Mesenchymal stem cell (in vitro differentiated cells and primary cell): ENCODE data around the gene SRSF3.
A peak's percentile ranks its signal among the peaks of the same experiment; 100 is the strongest.
"Not testable (repeated sequence)": the region's sequence is repeated elsewhere in the genome, so short reads cannot be mapped to it uniquely, and the experiment has no call there.

Experiments used
- DNase-seq: peaks from one replicate; pipeline ENCODE4 v3.0.0-alpha.2; 2013
- H2AFZ ChIP-seq: one replicate; pipeline ENCODE4 v1.6.1; 2013; ENCODE audit warnings: low read depth, mild to moderate bottlenecking, control low read depth, inconsistent platforms, low read length, moderate library complexity
- H2AK5ac ChIP-seq: 2 replicates; pipeline ENCODE4 v1.6.1; 2013; ENCODE audit warnings: low read length, moderate library complexity, mild to moderate bottlenecking, inconsistent platforms; ENCODE audit not compliant: severe bottlenecking
- H2BK120ac ChIP-seq: one replicate; pipeline ENCODE4 v1.6.1; 2013; ENCODE audit warnings: low read depth, mild to moderate bottlenecking, inconsistent platforms, low read length, moderate library complexity
- H2BK12ac ChIP-seq, 2 experiments: one replicate each; pipeline ENCODE4 v1.6.1; 2013; ENCODE audit warnings: inconsistent platforms in 2 of 2, low read length in 2 of 2, mild to moderate bottlenecking in 2 of 2, moderate library complexity in 2 of 2, control low read depth in 1 of 2
- H2BK15ac ChIP-seq: one replicate; pipeline ENCODE4 v1.6.1; 2013; ENCODE audit warnings: mild to moderate bottlenecking, low read depth, inconsistent platforms; ENCODE audit not compliant: poor library complexity, severe bottlenecking
- H2BK5ac ChIP-seq: 2 replicates; pipeline ENCODE4 v1.6.1; 2013; ENCODE audit warnings: low read depth, mild to moderate bottlenecking, low read length, control low read depth, inconsistent platforms; ENCODE audit not compliant: poor library complexity, severe bottlenecking
- H3K14ac ChIP-seq, 2 experiments: one replicate each; pipeline ENCODE4 v1.6.1; 2013; ENCODE audit warnings: inconsistent platforms in 2 of 2, low read length in 2 of 2, control low read depth in 1 of 2, mild to moderate bottlenecking in 1 of 2, moderate library complexity in 1 of 2
- H3K18ac ChIP-seq, 2 experiments: one replicate each; pipeline ENCODE4 v1.6.1; 2013; ENCODE audit warnings: inconsistent platforms in 2 of 2, low read length in 2 of 2, control low read depth in 1 of 2, low read depth in 1 of 2, mild to moderate bottlenecking in 1 of 2
- H3K23ac ChIP-seq, 2 experiments: one replicate each; pipeline ENCODE4 v1.6.1; 2013; ENCODE audit warnings: inconsistent platforms in 2 of 2, low read length in 2 of 2, mild to moderate bottlenecking in 2 of 2, moderate library complexity in 2 of 2, control low read depth in 1 of 2
- H3K27ac ChIP-seq: 2 replicates; pipeline ENCODE4 v1.5.1; 2013; ENCODE audit warnings: mild to moderate bottlenecking, moderate library complexity, low read length, control low read depth, inconsistent platforms; ENCODE audit not compliant: poor library complexity, severe bottlenecking
- H3K27me3 ChIP-seq, 2 experiments: 2 replicates each; pipeline versions ENCODE4 v1.6.1 to v1.7.0; 2013; ENCODE audit warnings: low read length in 2 of 2, mild to moderate bottlenecking in 2 of 2, moderate library complexity in 2 of 2, control low read depth in 1 of 2, inconsistent platforms in 1 of 2; ENCODE audit not compliant: control insufficient read depth in 1 of 2, insufficient read depth in 1 of 2
- H3K36me3 ChIP-seq, 2 experiments: 2 replicates each; pipeline versions ENCODE4 v1.6.1 to v1.7.0; 2013; ENCODE audit warnings: low read length in 2 of 2, control low read depth in 1 of 2, inconsistent platforms in 1 of 2, low read depth in 1 of 2, mild to moderate bottlenecking in 1 of 2; ENCODE audit not compliant: insufficient read depth in 2 of 2, control insufficient read depth in 1 of 2
- H3K4ac ChIP-seq, 2 experiments: one replicate each; pipeline ENCODE4 v1.6.1; 2013; ENCODE audit warnings: inconsistent platforms in 2 of 2, low read length in 2 of 2, mild to moderate bottlenecking in 2 of 2, moderate library complexity in 2 of 2, control low read depth in 1 of 2, low read depth in 1 of 2
- H3K4me1 ChIP-seq: 2 replicates; pipeline ENCODE4 v1.6.1; 2013; ENCODE audit warnings: low read depth, low read length, control low read depth; ENCODE audit not compliant: control insufficient read depth, insufficient read depth
- H3K4me2 ChIP-seq: 2 replicates; pipeline ENCODE4 v1.6.1; 2013; ENCODE audit warnings: low read length, mild to moderate bottlenecking, inconsistent platforms; ENCODE audit not compliant: poor library complexity, severe bottlenecking
- H3K4me3 ChIP-seq, 2 experiments: 2 replicates each; pipeline versions ENCODE4 v1.5.1 to v1.7.0; 2013; ENCODE audit warnings: low read length in 2 of 2, mild to moderate bottlenecking in 2 of 2, control low read depth in 1 of 2, low read depth in 1 of 2; ENCODE audit not compliant: insufficient read depth in 1 of 2
- H3K79me1 ChIP-seq: replicated peaks from 2 replicates; pipeline ENCODE4 v1.6.1; 2013; ENCODE audit warnings: mild to moderate bottlenecking, control low read depth, low read length, inconsistent platforms; ENCODE audit not compliant: poor library complexity, severe bottlenecking
- H3K9ac ChIP-seq: 2 replicates; pipeline ENCODE4 v1.7.0; 2013; ENCODE audit warnings: mild to moderate bottlenecking, low read length, moderate library complexity
- H3K9me3 ChIP-seq: 2 replicates; pipeline ENCODE4 v1.7.0; 2013; ENCODE audit warnings: mild to moderate bottlenecking, low read length; ENCODE audit not compliant: control insufficient read depth
- H4K8ac ChIP-seq: one replicate; pipeline ENCODE4 v1.6.1; 2013; ENCODE audit warnings: inconsistent platforms, mild to moderate bottlenecking, low read length, moderate library complexity
- H4K91ac ChIP-seq: one replicate; pipeline ENCODE4 v1.6.1; 2013; ENCODE audit warnings: mild to moderate bottlenecking, low read length, inconsistent platforms
- WGBS: methylation state at CpG from one replicate; pipeline ENCODE4 v1.1.7; 2013; ENCODE audit warnings: mixed read lengths; 5-methylcytosine and 5-hydroxymethylcytosine counted together

SRSF3 gene

GRCh38 chr6:36604090-36605060, 10.2 kb downstream of the SRSF3 start:
- Histone ChIP-seq H3K4me3 (no peak overlapping the region), H3K9ac (peak overlapping the region; percentile 37), H3K18ac (no peak overlapping the region), H3K9me3 (no peaks in the 10 kb centered on the region), H2BK15ac (no peak overlapping the region), H2AFZ (no peak overlapping the region), H2BK5ac (no peak overlapping the region), H2BK120ac (no peak overlapping the region), H3K4me1 (peaks cover 8% of the 10 kb centered on the region), H4K91ac (no peak overlapping the region), H2BK12ac (no peak overlapping the region), H3K79me1 (peaks cover 2% of the 10 kb centered on the region), H3K4me2 (no peak overlapping the region), H3K27me3 (no peaks in the 10 kb centered on the region), H3K14ac (no peak overlapping the region), H3K36me3 (peaks cover 36 to 97% of the 10 kb centered on the region in 2 experiments), H3K4ac (no peak overlapping the region), H2AK5ac (no peak overlapping the region), H3K23ac (no peak overlapping the region), H4K8ac (no peak overlapping the region), H3K27ac (no peak overlapping the region)
- DNase-seq: no peak
- WGBS: 95% methylated on average over 6 of the region's 6 CpGs

- WGBS: 96% methylated on average over 4 of the region's 5 CpGs
These were observed 11.0 kb downstream of the SRSF3 start for GRCh38 chr6:36605143-36605542.

GRCh38 chr6:36605560-36606391, 11.6 kb downstream of the SRSF3 start:
- Histone ChIP-seq H3K36me3 (peaks cover 37 to 94% of the 10 kb centered on the region in 2 experiments), H2AK5ac (no peak overlapping the region), H4K8ac (no peak overlapping the region), H3K9ac (peak overlapping the region; percentile 37), H4K91ac (no peak overlapping the region), H3K9me3 (no peaks in the 10 kb centered on the region), H3K18ac (no peak overlapping the region), H3K14ac (no peak overlapping the region), H3K4ac (no peak overlapping the region), H3K27me3 (no peaks in the 10 kb centered on the region), H3K23ac (no peak overlapping the region), H3K27ac (peak overlapping the region; percentile 7), H3K79me1 (peaks cover 2% of the 10 kb centered on the region), H2BK15ac (no peak overlapping the region), H3K4me3 (peak overlapping the region in 1 of 2 experiments; percentile 6), H3K4me2 (no peak overlapping the region), H3K4me1 (peaks cover 4% of the 10 kb centered on the region), H2BK5ac (no peak overlapping the region), H2AFZ (no peak overlapping the region), H2BK120ac (no peak overlapping the region), H2BK12ac (no peak overlapping the region)
- DNase-seq: peak; percentile 41
- 96% methylated on average over 6 of the region's 7 CpGs for WGBS

More at GRCh38 chr6:36605143-36605542, 11.0 kb downstream of the SRSF3 start:
- H3K27ac ChIP-seq: no peak overlapping the region
- no peaks in the 10 kb centered on the region for H3K9me3 ChIP-seq
- no peak overlapping the region for H2AFZ ChIP-seq
- H3K27me3 ChIP-seq: no peaks in the 10 kb centered on the region
- no peak for DNase-seq
- H3K18ac ChIP-seq: no peak overlapping the region
- H3K9ac ChIP-seq: peak overlapping the region; percentile 37
- H3K4ac ChIP-seq: no peak overlapping the region
- no peak overlapping the region for H4K8ac ChIP-seq
- H2AK5ac ChIP-seq: no peak overlapping the region
- H3K4me2 ChIP-seq: no peak overlapping the region
- H3K79me1 ChIP-seq: peaks cover 2% of the 10 kb centered on the region
- H2BK12ac ChIP-seq: no peak overlapping the region
- H3K4me1 ChIP-seq: peaks cover 4% of the 10 kb centered on the region
- no peak overlapping the region for H2BK15ac ChIP-seq
- peaks cover 34 to 94% of the 10 kb centered on the region in 2 experiments for H3K36me3 ChIP-seq
- no peak overlapping the region for H4K91ac ChIP-seq
- H3K23ac ChIP-seq: no peak overlapping the region
- H3K4me3 ChIP-seq: no peak overlapping the region
- H3K14ac ChIP-seq: no peak overlapping the region
- H2BK5ac ChIP-seq: no peak overlapping the region
- no peak overlapping the region for H2BK120ac ChIP-seq

DNA sequence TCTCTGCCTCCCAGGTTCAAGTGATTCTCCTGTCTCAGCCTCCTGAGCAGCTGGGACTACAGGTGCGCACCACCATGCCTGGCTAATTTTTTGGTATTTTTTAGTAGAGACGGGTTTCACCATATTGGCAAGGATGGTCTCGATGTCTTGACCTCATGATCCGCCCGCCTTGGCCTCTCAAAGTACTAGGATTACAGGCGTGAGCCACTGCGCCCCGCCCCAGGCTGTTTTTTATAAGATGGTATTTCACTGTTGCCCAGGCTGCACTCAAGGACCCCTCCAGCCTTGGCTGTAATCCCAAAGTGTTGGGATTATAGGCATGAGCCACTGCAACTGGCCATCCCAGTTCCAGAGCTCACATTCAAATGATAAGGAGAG, 13.1 kb downstream of the SRSF3 start:
- H4K91ac ChIP-seq, H2BK15ac ChIP-seq, H3K9ac ChIP-seq, H3K23ac ChIP-seq, H4K8ac ChIP-seq, H2BK120ac ChIP-seq, H3K4me3 ChIP-seq, H3K4ac ChIP-seq, H3K9me3 ChIP-seq, DNase-seq, H2BK12ac ChIP-seq, H3K79me1 ChIP-seq, H2AFZ ChIP-seq, H3K18ac ChIP-seq, H2AK5ac ChIP-seq, H3K27me3 ChIP-seq, H3K14ac ChIP-seq, H3K4me2 ChIP-seq, H3K27ac ChIP-seq, H3K4me1 ChIP-seq, H2BK5ac ChIP-seq: not testable (repeated sequence)
- 96% methylated on average over 8 of the region's 8 CpGs for WGBS
- H3K36me3 ChIP-seq: peaks cover 46 to 93% of the 10 kb centered on the region in 2 experiments
